Measurements from ENCODE around the gene WEE1.

- TF ChIP-seq EZH2phosphoT487 (IDR thresholded peaks at IDR 0.05; ENCODE audit: low read depth, severe bottlenecking, unreplicated experiment) (no peak), CTCF (IDR thresholded peaks at IDR 0.05; ENCODE audit: poor library complexity) (peak; percentile 52)
Observed at GRCh38 chr11:9535189-9535781, 38.2 kb upstream of the WEE1 start.

All from hepatocyte (in vitro differentiated cells).